Stimulated activated CD4-positive, alpha-beta T cell treated with anti-CD3 and anti-CD28 coated beads, Interleukin-4, amount 100 ng/mL, for 24 hours (primary cell): ENCODE results near the gene NR5A2.

Experiments used
- DNase-seq: peaks from one replicate; pipeline ENCODE4 v3.0.0-alpha.2; 2020

Gene NR5A2

GRCh38 chr1:200207711-200208126, 180.2 kb downstream of the NR5A2 start:
- DNase-seq, result no peak

GRCh38 chr1:200211157-200211556, 183.6 kb downstream of the NR5A2 start:
- DNase-seq, result no peak

GRCh38 chr1:200213392-200213791, 185.9 kb downstream of the NR5A2 start:
- DNase-seq, result no peak

GRCh38 chr1:200213921-200214320, 186.4 kb downstream of the NR5A2 start:
- no peak for DNase-seq

- DNase-seq, result no peak
Measured at GRCh38 chr1:200215350-200215749, 187.8 kb downstream of the NR5A2 start.

- DNase-seq, result no peak
Measured at GRCh38 chr1:200217703-200218102, 190.2 kb downstream of the NR5A2 start.

GRCh38 chr1:200221614-200222282, 194.2 kb downstream of the NR5A2 start:
- no peak for DNase-seq

GRCh38 chr1:200223207-200223606, 195.7 kb downstream of the NR5A2 start:
- DNase-seq, result no peak

- DNase-seq, result no peak
Measured at GRCh38 chr1:200223613-200224012, 196.1 kb downstream of the NR5A2 start.

GRCh38 chr1:200224315-200224714, 196.8 kb downstream of the NR5A2 start:
- DNase-seq, result no peak

- peak; percentile 28 for DNase-seq
Measured at GRCh38 chr1:200226268-200226968, 198.9 kb downstream of the NR5A2 start.

- DNase-seq, result no peak
Measured at GRCh38 chr1:200226969-200227303, 199.4 kb downstream of the NR5A2 start.
